Measurements from ENCODE around the gene RAB18.
"Not testable (repeated sequence)": the region's sequence is repeated elsewhere in the genome, so short reads cannot be mapped to it uniquely, and the experiment has no call there.

Gene RAB18

GRCh38 chr10:27504007-27504807, at the start of gene RAB18:
Gene RAB18, plus strand, starts transcription at chr10:27504304. Its CDS starts 66 bp downstream, at chr10:27504370.
- peak; percentile 99 for DNase-seq (ENCODE audit: low spot score)

GRCh38 chr10:27454837-27455236, 49.3 kb upstream of the RAB18 start:
- no peak for DNase-seq (ENCODE audit: low spot score)

DNA sequence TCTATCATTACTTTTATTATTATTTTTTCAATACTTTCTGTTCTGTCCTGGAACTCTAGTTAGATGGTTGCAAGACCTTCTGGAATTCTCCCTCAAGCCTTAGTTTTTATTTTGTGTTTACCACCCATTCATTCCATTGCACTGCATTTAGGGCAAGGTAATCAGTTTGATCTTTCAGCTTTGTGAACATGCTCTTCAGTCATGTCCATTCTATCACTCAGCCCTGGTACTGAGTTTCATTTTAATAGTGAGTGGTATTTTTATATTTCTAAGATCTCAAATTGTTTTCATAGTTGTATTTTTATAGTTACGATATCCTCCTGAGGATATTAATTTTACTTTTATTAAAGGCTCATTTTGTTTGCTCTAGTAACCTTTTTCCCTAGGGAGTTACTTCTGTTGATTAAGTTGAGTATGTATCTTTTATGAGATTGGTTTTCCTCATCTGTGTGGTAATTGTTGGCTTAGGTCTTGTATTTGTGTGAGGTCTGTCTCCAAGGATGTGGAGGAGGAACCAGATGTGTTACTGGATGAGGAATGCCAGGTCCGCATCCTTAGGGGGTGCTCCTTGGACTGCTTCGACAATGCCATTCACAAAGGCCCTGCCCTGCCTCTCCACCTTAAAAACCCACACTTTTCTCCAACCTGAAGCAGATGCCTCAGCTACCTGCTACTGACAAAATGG, 46.7 kb upstream of the RAB18 start:
- DNase-seq (ENCODE audit: low spot score): no peak

DNA sequence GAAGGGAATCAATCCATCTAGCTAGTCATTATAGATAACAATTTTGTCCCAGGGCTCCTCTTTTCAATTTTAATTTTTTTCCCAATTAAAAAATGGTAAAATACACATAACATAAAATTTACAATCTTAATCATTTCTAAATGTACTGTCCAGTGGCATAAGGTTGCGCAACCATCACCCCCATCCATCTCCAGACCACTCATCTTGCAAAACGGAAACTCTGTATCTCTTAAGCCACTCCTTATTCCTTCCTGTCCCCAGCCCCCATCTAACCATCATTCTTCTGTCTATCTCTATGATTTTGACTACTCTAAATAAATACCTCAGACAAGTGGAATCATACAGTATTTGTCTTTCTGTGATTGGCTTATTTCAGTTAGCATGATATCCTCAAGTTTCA, 46.1 kb upstream of the RAB18 start:
- DNase-seq (ENCODE audit: low spot score): no peak

DNA sequence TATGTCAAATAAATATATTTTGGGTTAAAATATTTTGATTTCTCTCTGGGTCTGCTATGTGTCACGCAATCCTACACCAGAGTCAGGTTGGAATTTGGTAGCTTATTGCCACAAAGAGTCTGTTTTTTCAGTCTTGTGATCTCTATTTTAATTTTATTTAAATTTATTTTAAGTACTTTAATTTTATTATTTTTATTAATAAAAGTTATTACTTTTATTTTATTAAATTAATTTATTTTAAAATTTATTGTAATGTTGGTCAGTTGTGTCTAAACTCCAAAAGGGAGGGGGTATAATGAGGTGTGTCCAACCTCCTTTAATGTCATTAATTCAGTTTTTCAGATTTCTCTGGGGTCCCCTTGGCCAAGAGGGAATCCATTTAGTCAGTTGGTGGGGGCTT, 42.8 kb upstream of the RAB18 start:
- DNase-seq (ENCODE audit: low spot score): no peak

DNA sequence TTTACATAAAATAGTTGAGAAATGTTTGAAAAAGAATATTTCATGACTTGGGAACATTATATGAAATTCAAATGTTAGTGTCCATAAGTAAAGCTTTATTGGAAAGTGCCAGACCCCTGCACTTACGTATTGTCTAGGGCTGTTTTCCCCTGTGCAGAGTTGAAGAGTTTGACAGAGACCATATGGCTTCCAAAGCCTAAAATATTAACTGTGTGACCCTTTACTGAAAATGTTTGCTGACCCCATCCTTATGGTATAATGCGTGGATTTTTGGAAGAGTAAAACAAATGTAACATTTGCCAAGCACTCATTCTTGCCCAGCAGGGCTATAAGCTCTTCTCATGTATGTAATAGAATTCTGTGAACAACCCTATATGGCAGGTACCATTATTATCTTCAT, 40.1 kb upstream of the RAB18 start:
- DNase-seq (ENCODE audit: low spot score): no peak

DNA sequence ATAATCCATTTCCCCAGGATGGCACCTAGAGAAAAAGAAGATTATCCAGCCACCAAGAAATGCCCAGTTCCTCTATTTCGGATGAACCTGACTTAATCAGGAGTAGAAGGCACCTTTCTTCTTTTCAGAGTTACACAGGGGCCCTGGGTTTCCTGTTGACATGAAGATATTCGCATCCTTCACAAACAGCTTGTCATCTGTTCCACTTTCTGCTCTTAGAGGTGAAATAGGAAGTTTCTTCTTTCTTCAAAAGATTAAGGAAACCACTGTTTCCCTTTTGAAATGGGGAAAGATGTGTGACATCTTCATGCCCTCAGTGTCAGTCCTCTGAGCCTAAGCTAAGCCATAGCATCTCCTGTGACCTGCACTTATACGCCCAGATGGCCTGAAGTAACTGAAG, 39.1 kb upstream of the RAB18 start:
- no peak for DNase-seq (ENCODE audit: low spot score)

DNA sequence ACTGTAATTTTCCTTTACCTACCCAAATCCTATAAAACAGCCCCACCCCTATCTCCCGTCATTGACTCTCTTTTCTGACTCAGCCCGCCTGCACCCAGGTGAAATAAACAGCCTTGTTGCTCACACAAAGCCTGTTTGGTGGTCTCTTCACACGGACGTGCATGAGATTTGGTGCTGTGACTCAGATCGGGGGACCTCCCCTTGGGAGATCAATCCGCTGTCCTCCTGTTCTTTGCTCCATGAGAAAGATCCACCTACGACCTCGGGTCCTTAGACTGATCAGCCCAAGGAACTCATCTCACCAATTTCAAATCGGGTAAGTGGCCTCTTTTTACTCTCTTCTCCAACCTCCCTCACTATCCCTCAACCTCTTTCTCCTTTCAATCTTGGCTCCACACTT, 38.5 kb upstream of the RAB18 start:
- DNase-seq (ENCODE audit: low spot score): not testable (repeated sequence)

DNA sequence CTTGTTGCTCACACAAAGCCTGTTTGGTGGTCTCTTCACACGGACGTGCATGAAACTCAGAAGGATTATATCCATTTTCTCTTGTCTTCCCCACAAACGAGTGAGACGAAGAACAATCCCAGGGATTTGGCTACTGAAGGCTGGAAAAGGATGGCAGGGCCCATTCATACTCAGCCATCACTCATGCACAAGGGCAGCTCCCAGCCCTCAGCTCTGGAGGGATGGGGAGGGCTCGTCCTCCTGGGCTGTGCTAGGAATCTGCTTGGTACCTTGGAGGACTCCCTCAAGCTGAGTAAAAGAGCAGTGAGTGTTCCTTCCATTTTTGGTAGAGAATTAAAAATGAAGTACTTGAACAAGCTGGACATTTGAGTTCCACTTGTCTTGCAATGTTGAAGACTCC, 33.2 kb upstream of the RAB18 start:
- DNase-seq (ENCODE audit: low spot score): no peak

GRCh38 chr10:27474741-27475140, 29.4 kb upstream of the RAB18 start:
- DNase-seq (ENCODE audit: low spot score): no peak

- no peak for DNase-seq (ENCODE audit: low spot score)
Observed at GRCh38 chr10:27479016-27479415, 25.1 kb upstream of the RAB18 start.

GRCh38 chr10:27481486-27481885, 22.6 kb upstream of the RAB18 start:
- DNase-seq (ENCODE audit: low spot score): no peak

- peak; percentile 62 for DNase-seq (ENCODE audit: low spot score)
Observed at GRCh38 chr10:27482984-27483956, 20.8 kb upstream of the RAB18 start.

DNA sequence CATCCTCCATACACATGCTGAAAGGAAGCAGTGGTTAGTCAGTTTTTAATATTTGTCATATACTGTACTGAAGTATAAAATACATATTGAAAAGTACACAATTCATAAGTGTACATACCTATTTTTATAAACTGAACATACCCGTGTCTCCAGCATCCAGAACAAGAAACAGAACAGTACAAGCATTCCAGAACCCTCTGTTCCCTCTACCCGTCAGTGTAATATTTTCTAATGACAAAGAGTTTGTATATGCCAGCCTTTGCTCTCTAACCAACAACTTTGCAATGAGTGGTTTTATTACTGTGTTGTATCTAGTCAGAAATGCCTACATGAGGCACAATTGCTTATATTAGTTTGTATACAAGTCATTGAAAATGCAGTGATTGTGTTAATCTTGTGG, 18.7 kb upstream of the RAB18 start:
- DNase-seq (ENCODE audit: low spot score): no peak

DNA sequence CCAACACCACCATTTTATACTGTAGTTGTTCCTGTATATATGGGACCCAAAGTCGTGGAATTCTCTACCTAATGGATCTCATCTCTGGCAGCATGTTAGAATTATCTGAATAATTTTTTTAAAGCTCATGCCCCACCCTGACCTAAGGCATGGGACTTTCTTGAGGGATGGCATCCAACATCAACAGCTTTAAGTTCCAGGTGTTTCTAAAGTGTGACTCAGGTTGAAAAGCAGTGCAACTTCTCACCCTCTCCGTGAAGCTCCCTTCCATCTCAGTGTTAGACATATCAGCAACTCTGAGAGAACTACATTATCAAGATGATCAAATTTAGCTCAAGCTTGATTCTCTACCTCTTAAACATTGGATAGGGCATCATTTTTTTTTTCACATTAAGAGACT, 18.1 kb upstream of the RAB18 start:
- no peak for DNase-seq (ENCODE audit: low spot score)

GRCh38 chr10:27490807-27491206, 13.3 kb upstream of the RAB18 start:
- no peak for DNase-seq (ENCODE audit: low spot score)

DNA sequence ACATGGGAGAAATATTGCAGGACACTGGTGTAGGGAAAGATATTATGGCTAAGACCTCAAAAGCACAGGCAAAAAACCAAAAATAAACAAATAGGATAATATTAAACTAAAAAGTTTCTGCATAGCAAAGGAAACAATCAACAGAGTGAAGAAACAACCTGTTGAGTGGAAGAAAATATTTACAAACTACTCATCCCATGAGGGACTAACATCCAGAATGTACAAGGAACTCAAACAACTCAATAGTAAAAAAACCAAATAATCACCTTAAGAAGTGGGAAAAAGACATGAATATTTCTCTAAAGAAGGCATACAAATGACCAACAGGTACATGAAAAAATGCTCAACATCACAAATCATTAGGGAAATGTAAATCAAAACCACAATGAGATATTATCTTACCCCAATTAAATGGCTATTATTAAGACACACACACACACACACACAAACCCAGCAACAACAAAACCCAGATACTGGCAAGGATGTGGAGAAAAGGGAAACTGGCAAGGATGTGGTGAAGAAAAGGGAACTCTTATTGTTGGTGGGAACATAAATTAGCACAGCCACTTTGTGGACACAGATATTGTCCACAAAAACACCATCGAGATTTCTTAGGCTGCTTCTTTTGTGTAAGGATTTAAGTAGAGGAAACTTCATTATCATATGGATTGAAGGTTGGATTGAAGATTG, 9.8 kb upstream of the RAB18 start:
- no peak for DNase-seq (ENCODE audit: low spot score)

- no peak for DNase-seq (ENCODE audit: low spot score)
Observed at GRCh38 chr10:27496137-27496536, 8.0 kb upstream of the RAB18 start.

GRCh38 chr10:27500096-27500495, 4.0 kb upstream of the RAB18 start:
- DNase-seq (ENCODE audit: low spot score): no peak

DNA sequence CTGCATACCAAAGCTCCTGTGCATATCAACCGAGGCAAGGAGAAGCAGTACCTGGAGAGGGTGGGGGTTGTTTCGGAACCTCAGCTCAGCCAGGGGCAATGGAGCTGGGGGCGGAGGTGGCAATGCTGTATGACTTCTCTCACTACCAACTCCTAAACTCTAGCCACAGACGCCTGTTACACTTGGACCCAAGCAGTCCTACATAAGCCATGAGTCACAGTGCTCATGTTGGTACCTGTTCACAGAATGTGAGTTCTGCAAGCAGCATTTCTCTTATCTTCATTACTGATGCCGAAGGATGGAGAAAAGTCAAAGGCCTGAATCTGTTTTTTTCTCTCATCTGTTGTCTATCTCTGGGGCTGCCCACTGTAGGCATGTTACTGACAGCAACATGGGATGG, 3.2 kb upstream of the RAB18 start:
- DNase-seq (ENCODE audit: low spot score): no peak

GRCh38 chr10:27503498-27504006, 552 bp upstream of the RAB18 start:
- no peak for DNase-seq (ENCODE audit: low spot score)

Data from kidney tubule cell (primary cell).